ENCODE results near the gene RAP1B.

Gene RAP1B

DNA sequence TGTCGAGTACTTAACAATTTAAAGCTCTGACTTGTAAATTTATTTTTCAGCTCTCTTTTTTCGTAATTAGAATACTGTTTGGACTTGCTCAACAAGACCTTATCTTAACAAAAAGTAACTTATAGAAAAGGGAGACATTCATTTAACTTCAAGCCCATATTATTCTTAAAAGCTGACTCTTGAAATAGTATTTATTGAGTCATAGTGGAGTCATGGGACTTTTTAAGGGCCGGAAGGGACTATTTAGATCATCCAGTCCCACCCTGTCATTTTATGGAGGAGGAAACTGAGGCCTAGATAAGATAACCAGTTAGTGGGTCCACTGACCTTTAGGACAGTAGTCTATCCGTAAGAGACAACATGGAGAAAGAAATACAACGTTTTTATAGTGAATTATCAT is 1.5 kb downstream of the RAP1B start:
- DNase-seq: no peak

- no peak for DNase-seq
Measured at GRCh38 chr12:68612697-68613096, 2.0 kb downstream of the RAP1B start.

- no peak for DNase-seq
Measured at GRCh38 chr12:68613209-68613904, 2.7 kb downstream of the RAP1B start.

DNA sequence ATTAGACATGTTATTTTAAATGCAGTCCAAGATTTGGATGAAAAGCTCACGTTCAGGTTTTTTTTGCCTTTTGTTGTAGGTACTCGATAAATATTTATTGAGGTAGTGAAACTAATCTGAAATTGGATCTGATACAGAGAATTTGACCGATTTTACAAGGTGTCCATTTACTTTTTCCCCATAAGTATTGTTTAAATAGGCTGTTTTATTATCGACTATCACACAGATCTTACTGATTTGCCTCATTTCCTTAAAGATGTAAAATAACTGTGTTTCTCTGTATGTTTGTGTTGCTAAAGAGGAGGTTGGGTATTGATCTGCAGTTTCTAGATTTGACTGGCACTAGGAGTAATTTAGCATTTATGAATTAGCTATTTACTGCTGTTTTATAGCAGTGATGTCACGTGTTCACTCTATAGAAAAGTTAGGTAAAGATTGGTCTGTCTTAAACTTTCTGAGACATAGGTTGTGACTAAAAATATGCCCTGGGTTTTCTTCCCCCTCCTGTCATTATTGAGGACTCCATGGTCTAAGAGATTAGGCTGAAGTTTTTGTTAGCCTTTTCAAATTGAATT is 3.5 kb downstream of the RAP1B start:
- no peak for DNase-seq

DNA sequence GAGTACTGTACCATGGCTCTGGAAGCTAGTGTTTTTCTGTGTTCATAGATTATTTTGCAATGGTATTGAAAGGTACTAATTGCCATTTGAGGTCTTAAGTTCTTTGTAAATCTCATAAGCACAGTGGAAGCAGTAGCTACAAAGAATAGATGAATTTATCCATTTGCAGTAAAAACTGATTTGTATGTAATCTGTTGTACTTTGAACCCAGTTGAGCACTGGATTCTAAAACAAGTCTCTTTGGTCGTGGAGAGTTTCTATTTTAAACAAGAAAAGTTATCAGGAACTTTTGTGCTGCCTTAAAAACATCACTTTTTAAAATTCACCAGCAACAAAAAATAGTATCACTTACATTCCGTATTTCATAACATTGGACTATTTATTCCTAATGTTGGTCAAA is 4.1 kb downstream of the RAP1B start:
- no peak for DNase-seq

- DNase-seq: no peak
Measured at GRCh38 chr12:68617160-68617926, 6.6 kb downstream of the RAP1B start.

- no peak for DNase-seq
Measured at GRCh38 chr12:68619541-68619940, 8.8 kb downstream of the RAP1B start.

GRCh38 chr12:68620519-68621471 is 10.1 kb downstream of the RAP1B start:
- DNase-seq: no peak

GRCh38 chr12:68621472-68622081 is 10.9 kb downstream of the RAP1B start:
- no peak for DNase-seq

GRCh38 chr12:68622250-68622649 is 11.6 kb downstream of the RAP1B start:
- no peak for DNase-seq

GRCh38 chr12:68623059-68623458 is 12.4 kb downstream of the RAP1B start:
- no peak for DNase-seq

GRCh38 chr12:68623984-68624383 is 13.3 kb downstream of the RAP1B start:
- DNase-seq: no peak

- no peak for DNase-seq
Measured at GRCh38 chr12:68624933-68625332, 14.2 kb downstream of the RAP1B start.

GRCh38 chr12:68627673-68628319 is 17.1 kb downstream of the RAP1B start:
- DNase-seq: no peak

GRCh38 chr12:68628698-68629097 is 18.0 kb downstream of the RAP1B start:
- no peak for DNase-seq

DNA sequence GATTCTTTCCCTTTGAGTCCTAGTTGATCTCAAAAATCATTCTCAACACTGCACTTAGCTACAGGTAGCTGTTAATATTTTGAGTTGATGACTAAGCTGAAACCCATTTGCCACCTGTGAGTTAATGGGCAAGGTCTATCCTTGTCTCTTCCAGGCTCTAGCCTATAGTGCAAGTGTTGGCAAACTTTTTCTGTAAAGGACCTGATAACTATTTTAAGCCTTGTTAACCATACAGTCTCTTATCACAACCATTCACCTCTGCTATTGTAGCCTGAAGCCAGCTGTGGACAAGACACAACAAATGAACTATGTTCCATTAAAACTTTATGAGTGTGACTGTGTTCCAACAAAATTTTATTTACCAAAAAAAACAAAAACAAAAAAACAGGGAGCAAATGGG is 19.4 kb downstream of the RAP1B start:
- no peak for DNase-seq

GRCh38 chr12:68630598-68630997 is 19.9 kb downstream of the RAP1B start:
- DNase-seq: no peak

DNA sequence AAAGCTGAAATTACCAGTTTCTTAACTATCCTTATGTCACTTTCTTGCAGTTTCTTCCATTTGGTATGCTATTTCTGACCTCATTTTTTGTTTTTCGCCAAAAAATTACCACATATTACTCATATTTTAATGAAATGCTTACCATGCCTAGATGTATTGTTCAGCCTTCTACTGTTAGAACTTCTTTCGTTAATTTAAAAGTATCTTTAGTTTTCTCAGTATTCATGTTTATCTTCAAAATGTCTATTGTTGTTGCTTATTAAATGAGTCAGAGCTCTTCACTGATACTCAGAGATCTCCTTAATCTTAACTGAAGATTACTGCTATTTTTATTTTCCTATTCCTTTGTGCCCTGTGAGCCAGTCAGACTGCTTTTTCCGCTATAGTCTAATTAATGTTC is 20.5 kb downstream of the RAP1B start:
- DNase-seq: no peak

DNA sequence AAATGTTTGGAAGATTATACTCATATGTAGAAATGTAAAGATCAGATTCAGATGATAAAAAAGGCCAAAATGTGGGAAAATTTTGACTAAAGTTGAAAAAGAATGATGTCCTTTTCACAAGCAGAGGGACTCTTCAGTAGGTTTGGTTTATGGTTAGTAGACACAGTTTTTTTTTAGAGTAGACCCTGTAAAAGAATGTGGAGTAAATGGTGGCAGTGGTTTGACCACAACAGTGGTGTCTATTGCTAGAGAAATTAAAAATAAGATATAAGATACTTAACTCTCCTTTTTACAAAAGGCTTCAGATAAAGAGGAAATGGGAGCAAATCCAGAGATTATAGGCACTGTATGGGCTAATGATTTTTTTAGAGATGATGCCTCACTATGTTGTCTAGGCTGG is 21.8 kb downstream of the RAP1B start:
- DNase-seq: no peak

DNA sequence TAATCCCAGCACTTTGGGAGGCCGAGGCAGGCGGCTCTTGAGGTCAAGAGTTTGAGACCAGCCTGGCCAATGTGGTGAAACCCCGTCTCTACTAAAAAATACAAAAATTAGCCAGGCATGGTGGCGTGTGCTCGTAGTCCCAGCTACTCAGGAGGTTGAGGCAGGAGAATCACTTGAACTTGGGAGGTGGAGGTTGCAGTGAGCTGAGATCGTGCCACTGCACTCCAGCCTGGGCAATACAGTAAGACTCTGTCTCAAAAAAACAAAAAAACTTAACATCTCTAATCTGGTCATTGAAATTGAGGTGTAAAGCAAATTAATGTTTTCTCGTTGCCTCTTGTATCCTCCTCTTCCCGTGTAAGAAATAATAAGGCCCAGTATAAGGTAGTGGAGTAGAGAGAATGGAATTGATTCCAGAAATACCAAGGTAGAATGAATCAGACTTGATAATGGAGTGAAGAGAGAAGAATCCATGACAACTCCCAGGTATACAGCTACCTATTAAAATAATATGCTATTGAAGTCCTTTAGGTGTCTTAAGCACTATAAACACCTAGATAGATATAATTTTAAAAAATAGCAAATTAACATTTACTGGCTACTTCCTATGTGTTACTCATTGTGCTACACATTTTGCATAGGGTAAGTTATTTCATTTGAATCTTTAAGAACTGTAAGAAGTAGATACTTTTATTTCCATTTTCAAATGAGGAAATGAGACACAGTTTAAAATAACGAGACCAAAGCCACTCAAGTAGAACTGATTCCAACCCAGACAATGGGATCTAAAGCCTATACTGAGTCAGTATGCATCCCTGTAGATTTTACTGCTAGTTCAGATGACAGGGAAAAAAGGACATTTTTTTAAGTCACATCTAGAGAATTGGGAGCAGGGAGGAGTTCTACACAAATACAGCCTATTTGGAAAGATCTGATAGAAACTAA is 23.2 kb downstream of the RAP1B start:
- DNase-seq: no peak

DNA sequence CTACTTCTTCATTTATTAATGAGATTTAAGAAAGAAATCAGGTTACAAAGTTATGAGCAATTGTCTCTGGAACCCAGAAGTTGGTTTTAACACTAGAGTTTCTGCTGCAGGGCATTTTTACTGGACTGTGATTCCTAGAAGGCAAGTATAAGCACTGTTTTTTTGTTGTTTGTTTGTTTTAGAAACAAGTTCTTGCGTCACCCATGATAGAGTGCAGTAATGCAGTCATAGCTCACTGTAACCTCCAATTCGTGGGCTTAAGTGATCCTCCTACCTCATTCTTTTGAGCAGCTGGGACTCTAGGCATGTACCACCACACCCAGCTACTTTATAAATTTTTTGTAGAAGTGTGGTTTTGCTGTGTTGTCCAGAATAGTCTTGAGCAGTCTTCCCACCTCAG is 25.6 kb downstream of the RAP1B start:
- no peak for DNase-seq
